Measurements from ENCODE around the gene CYP2C8. TPM values are rescaled to one million over a fixed set of nuclear protein-coding genes. Genes with fewer than 3 reads are reported as not detected.
"Not testable (repeated sequence)": the region's sequence is repeated elsewhere in the genome, so short reads cannot be mapped to it uniquely, and the experiment has no call there.

The CYP2C8 gene
- total and polyA plus RNA-seq, 2 of the 4 experiments (the other 2 are of a cell fraction): 0.05 TPM; not detected in 1

GRCh38 chr10:95110823-95111222 is 41.5 kb upstream of the CYP2C8 start:
- H2BK15ac ChIP-seq (ENCODE audit: low read depth, low read length); ATAC-seq (ENCODE audit: low read depth); H3K4me3 ChIP-seq (ENCODE audit: insufficient read depth, low read depth, low read length); H3K4me1 ChIP-seq (ENCODE audit: control insufficient read depth, insufficient read depth, low read length); H4K20me1 ChIP-seq (ENCODE audit: insufficient read depth, low read length); H3K56ac ChIP-seq (ENCODE audit: extremely low read depth, insufficient read depth, low read length); H3K27ac ChIP-seq (ENCODE audit: insufficient read depth, low read length); H2AFZ ChIP-seq (replicated peaks; ENCODE audit: low read length, poor library complexity); dilution Hi-C loops (cut with HindIII; ENCODE audit: low sequenced_read_pairs, unreplicated experiment); H2BK20ac ChIP-seq (ENCODE audit: low read depth, low read length); POLR2A ChIA-PET (ENCODE audit: unreplicated experiment); H3K9me3 ChIP-seq (ENCODE audit: control insufficient read depth, insufficient read depth, low read length); H3K4me2 ChIP-seq (ENCODE audit: low read depth, low read length); H3K27me3 ChIP-seq (ENCODE audit: control insufficient read depth, insufficient read depth, low read length); H2BK5ac ChIP-seq (ENCODE audit: low read depth, low read length, poor library complexity, severe bottlenecking); CTCF ChIA-PET; BruUV-seq (replicated peaks); H2AK5ac ChIP-seq (ENCODE audit: low read depth, low read length); H4K8ac ChIP-seq (ENCODE audit: low read depth in 2 of 2, low read length in 2 of 2); H3K9ac ChIP-seq (ENCODE audit: low read depth, low read length); in situ Hi-C loops (cut with MboI; ENCODE audit: low sequenced_read_pairs); H2AK9ac ChIP-seq (replicated peaks; ENCODE audit: low read depth, low read length, poor library complexity); H4K91ac ChIP-seq (ENCODE audit: insufficient read depth, low read depth, low read length); H3K4ac ChIP-seq (ENCODE audit: low read depth, low read length); H3K9me1 ChIP-seq (ENCODE audit: insufficient read depth, low read length); H3K36me3 ChIP-seq (ENCODE audit: control insufficient read depth, insufficient read depth, low read length); intact Hi-C loops (cut with micrococcal nuclease); H3K79me1 ChIP-seq (ENCODE audit: low read depth in 1 of 2, low read length in 2 of 2); DNase-seq; H3K23ac ChIP-seq (ENCODE audit: low read depth, low read length); H3K14ac ChIP-seq (replicated peaks; ENCODE audit: low read depth, low read length); H3K18ac ChIP-seq (ENCODE audit: low read depth, low read length); H2BK120ac ChIP-seq (ENCODE audit: low read depth, low read length); H4K5ac ChIP-seq (ENCODE audit: low read depth, low read length): not testable (repeated sequence)
- no CpG with 5 or more reads among the region's 6 CpGs for WGBS, 2 experiments (ENCODE audit: extremely low coverage in 2 of 2, insufficient read length in 1 of 2)

Measured in IMR-90 (cell line).